ENCODE results near the gene AMPD3. TPM values are rescaled to one million over a fixed set of nuclear protein-coding genes. Genes with fewer than 3 reads are reported as not detected.

The AMPD3 gene
- total RNA-seq, 1 donor from 2014 or later = 7.1 TPM

DNA sequence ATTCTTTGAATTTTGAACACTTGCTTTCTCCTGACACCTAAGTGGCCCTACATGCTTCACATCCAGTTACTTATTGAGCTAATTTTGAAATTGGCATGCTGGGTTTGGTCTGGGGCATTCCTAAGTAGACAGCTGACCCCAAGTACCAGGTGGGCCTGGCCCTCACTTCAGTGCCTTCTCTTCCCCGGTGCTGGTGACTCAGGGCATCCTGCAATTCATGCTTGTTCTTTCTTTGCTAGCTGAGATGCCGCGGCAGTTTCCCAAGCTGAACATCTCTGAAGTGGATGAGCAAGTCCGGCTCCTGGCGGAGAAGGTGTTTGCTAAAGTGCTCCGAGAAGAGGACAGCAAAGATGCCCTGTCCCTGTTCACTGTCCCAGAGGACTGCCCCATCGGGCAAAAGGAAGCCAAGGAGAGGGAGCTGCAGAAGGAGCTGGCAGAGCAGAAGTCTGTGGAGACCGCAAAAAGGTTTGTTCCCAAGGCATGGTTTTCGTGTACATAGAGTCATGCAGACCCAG, 6.3 kb downstream of the AMPD3 start:
- no peak overlapping the region for H3K4me3 ChIP-seq (ENCODE audit: low read depth, low read length)
- TF ChIP-seq, protein P1, sequence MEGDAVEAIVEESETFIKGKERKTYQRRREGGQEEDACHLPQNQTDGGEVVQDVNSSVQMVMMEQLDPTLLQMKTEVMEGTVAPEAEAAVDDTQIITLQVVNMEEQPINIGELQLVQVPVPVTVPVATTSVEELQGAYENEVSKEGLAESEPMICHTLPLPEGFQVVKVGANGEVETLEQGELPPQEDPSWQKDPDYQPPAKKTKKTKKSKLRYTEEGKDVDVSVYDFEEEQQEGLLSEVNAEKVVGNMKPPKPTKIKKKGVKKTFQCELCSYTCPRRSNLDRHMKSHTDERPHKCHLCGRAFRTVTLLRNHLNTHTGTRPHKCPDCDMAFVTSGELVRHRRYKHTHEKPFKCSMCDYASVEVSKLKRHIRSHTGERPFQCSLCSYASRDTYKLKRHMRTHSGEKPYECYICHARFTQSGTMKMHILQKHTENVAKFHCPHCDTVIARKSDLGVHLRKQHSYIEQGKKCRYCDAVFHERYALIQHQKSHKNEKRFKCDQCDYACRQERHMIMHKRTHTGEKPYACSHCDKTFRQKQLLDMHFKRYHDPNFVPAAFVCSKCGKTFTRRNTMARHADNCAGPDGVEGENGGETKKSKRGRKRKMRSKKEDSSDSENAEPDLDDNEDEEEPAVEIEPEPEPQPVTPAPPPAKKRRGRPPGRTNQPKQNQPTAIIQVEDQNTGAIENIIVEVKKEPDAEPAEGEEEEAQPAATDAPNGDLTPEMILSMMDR (conservative IDR thresholded peaks at IDR 0.05; ENCODE audit: low read depth, low read length) = no peak
- DNase-seq (ENCODE audit: low read depth) = no peak

GRCh38 chr11:10462746-10463300, 7.8 kb downstream of the AMPD3 start:
- DNase-seq (ENCODE audit: low read depth) = no peak
- TF ChIP-seq, protein P1 (conservative IDR thresholded peaks at IDR 0.05; ENCODE audit: low read depth, low read length) = no peak
- no peak overlapping the region for H3K4me3 ChIP-seq (ENCODE audit: low read depth, low read length)

GRCh38 chr11:10473371-10473770, 18.3 kb downstream of the AMPD3 start:
- DNase-seq (ENCODE audit: low read depth) = no peak
- H3K4me3 ChIP-seq (ENCODE audit: low read depth, low read length) = no peak overlapping the region
- TF ChIP-seq, protein P1 (conservative IDR thresholded peaks at IDR 0.05; ENCODE audit: low read depth, low read length) = no peak

GRCh38 chr11:10474551-10474950, 19.5 kb downstream of the AMPD3 start:
- DNase-seq (ENCODE audit: low read depth) = no peak
- TF ChIP-seq, protein P1 (conservative IDR thresholded peaks at IDR 0.05; ENCODE audit: low read depth, low read length) = no peak
- no peak overlapping the region for H3K4me3 ChIP-seq (ENCODE audit: low read depth, low read length)

- TF ChIP-seq, protein P1 (conservative IDR thresholded peaks at IDR 0.05; ENCODE audit: low read depth, low read length) = no peak
- DNase-seq (ENCODE audit: low read depth) = no peak
- H3K4me3 ChIP-seq (ENCODE audit: low read depth, low read length) = no peak overlapping the region
Measured at GRCh38 chr11:10476342-10476741, 21.3 kb downstream of the AMPD3 start.

GRCh38 chr11:10476927-10477689, 22.0 kb downstream of the AMPD3 start:
- H3K4me3 ChIP-seq (ENCODE audit: low read depth, low read length) = no peak overlapping the region
- no peak for DNase-seq (ENCODE audit: low read depth)
- TF ChIP-seq, protein P1 (conservative IDR thresholded peaks at IDR 0.05; ENCODE audit: low read depth, low read length) = no peak
